Neural progenitor cell (in vitro differentiated cells): ENCODE data around the gene ZNF575. TPM values are rescaled to one million over a fixed set of nuclear protein-coding genes. Genes with fewer than 3 reads are reported as not detected.

ENCODE experiments used
- DNase-seq: peaks from one replicate; pipeline ENCODE4 v3.0.0-alpha.2; 2016; ENCODE audit warnings: low spot score
- H2AFZ ChIP-seq: fragments of 200-600 bp; sonication (generic); replicated peaks from 2 replicates; pipeline ENCODE4 v1.6.1; 2016; ENCODE audit warnings: antibody characterized with exemption
- H3F3A ChIP-seq: fragments of 200-600 bp; sonication (generic); 2 replicates; pipeline ENCODE4 v1.6.1; 2016; ENCODE audit warnings: antibody characterized with exemption, low read depth
- H3K27ac ChIP-seq: fragments of 200-600 bp; sonication (generic); 2 replicates; pipeline ENCODE4 v1.5.1; 2016; ENCODE audit warnings: mild to moderate bottlenecking
- H3K27me3 ChIP-seq: fragments of 200-600 bp; sonication (generic); 2 replicates; pipeline ENCODE4 v1.6.1; 2016; ENCODE audit warnings: mild to moderate bottlenecking, moderate library complexity
- H3K36me3 ChIP-seq: fragments of 200-600 bp; sonication (generic); 2 replicates; pipeline ENCODE4 v1.5.1; 2016
- H3K4me1 ChIP-seq: fragments of 200-600 bp; sonication (generic); 2 replicates; pipeline ENCODE4 v1.6.1; 2016; ENCODE audit warnings: mixed run types
- H3K4me2 ChIP-seq: fragments of 200-600 bp; sonication (generic); 2 replicates; pipeline ENCODE4 v1.6.1; 2016
- H3K4me3 ChIP-seq: fragments of 200-600 bp; sonication (generic); 2 replicates; pipeline ENCODE4 v1.5.1; 2016
- H3K79me2 ChIP-seq: fragments of 200-600 bp; sonication (generic); 2 replicates; pipeline ENCODE4 v1.6.1; 2016; ENCODE audit warnings: low read depth
- H3K9ac ChIP-seq: fragments of 200-600 bp; sonication (generic); 2 replicates; pipeline ENCODE4 v1.6.1; 2016
- H3K9me3 ChIP-seq: fragments of 200-600 bp; sonication (generic); 2 replicates; pipeline ENCODE4 v1.5.1; 2016; ENCODE audit warnings: low read depth
- H4K20me1 ChIP-seq: fragments of 200-600 bp; sonication (generic); 2 replicates; pipeline ENCODE4 v1.6.1; 2016; ENCODE audit warnings: low read depth
- H3K27ac Mint-ChIP-seq: 3 replicates; pipeline ENCODE4 v1.8.0; 2021; ENCODE audit warnings: mixed read lengths
- H3K27me3 Mint-ChIP-seq: 2 replicates; pipeline ENCODE4 v1.8.0; 2022; ENCODE audit warnings: low read depth, mild to moderate bottlenecking, inconsistent platforms, moderate library complexity, mixed read lengths; ENCODE audit not compliant: insufficient read depth
- H3K36me3 Mint-ChIP-seq: 3 replicates; pipeline ENCODE4 v1.8.0; 2021; ENCODE audit warnings: mixed read lengths
- H3K4me1 Mint-ChIP-seq: 3 replicates; pipeline ENCODE4 v1.8.0; 2021; ENCODE audit warnings: mixed read lengths
- H3K4me3 Mint-ChIP-seq: 3 replicates; pipeline ENCODE4 v1.8.0; 2021; ENCODE audit warnings: mild to moderate bottlenecking, moderate library complexity, mixed read lengths
- H3K9me3 Mint-ChIP-seq: 3 replicates; pipeline ENCODE4 v1.8.0; 2020; ENCODE audit warnings: mixed read lengths
- CTCF ChIP-seq: fragments of 200-600 bp; sonication (generic); IDR thresholded peaks from 2 replicates; pipeline ENCODE4 v1.5.1; 2017; ENCODE audit warnings: antibody characterized with exemption, mild to moderate bottlenecking
- EZH2 ChIP-seq: fragments of 200-600 bp; sonication (generic); IDR thresholded peaks from 2 replicates; pipeline ENCODE4 v1.6.1; 2017; ENCODE audit warnings: antibody characterized with exemption, mild to moderate bottlenecking, moderate library complexity
- EZH2phosphoT487 ChIP-seq: fragments of 200-600 bp; sonication (generic); IDR thresholded peaks from 2 replicates; pipeline ENCODE4 v1.6.1; 2017; ENCODE audit warnings: antibody characterized with exemption
- total RNA-seq: library from RNA; depleted of rRNA; stranded (reverse); fragments of >200 nt; gene quantifications from 2 replicates; pipeline ENCODE4 v1.2.3, GENCODE V29; 2015; ENCODE audit warnings: low replicate concordance

ZNF575 gene
- total RNA-seq, 1 donor from 2014 or later, result not detected

GRCh38 chr19:43584484-43584883 lies 51.5 kb downstream of the ZNF575 start:
- Histone ChIP-seq H3K4me3 (no peak overlapping the region), H3K27me3 (no peaks in the 10 kb centered on the region), H3K79me2 (peaks cover 7% of the 10 kb centered on the region), H3K9ac (no peak overlapping the region), H2AFZ (no peak overlapping the region), H3K4me2 (no peak overlapping the region), H3F3A (peaks cover 11% of the 10 kb centered on the region), H3K4me1 (peaks cover 6% of the 10 kb centered on the region), H4K20me1 (no peaks in the 10 kb centered on the region), H3K36me3 (no peaks in the 10 kb centered on the region), H3K27ac (no peak overlapping the region), H3K9me3 (no peaks in the 10 kb centered on the region)
- TF ChIP-seq CTCF (no peak), EZH2 (no peak), EZH2phosphoT487 (no peak)
- Mint-ChIP-seq H3K9me3 (no peaks in the 10 kb centered on the region), H3K4me3 (no peak overlapping the region), H3K27me3 (peaks cover 4% of the 10 kb centered on the region), H3K4me1 (peaks cover 16% of the 10 kb centered on the region), H3K36me3 (peaks cover 14% of the 10 kb centered on the region), H3K27ac (peak overlapping the region; percentile 84)
- DNase-seq, result no peak

Other genes with a start within 250 kb of the ZNF575 start
- gene CD177, start 179.5 kb upstream of the ZNF575 start, total RNA-seq, result 0.12 TPM in 1 of 2 replicates, not detected in the other
- not detected in 2 replicates for gene TEX101, start 118.3 kb upstream of the ZNF575 start, total RNA-seq
- gene LYPD3, start 67.6 kb upstream of the ZNF575 start, total RNA-seq, result 0.24 and 0.37 TPM in 2 replicates
- 3.4 and 21.9 TPM in 2 replicates for gene PHLDB3, start 28.4 kb upstream of the ZNF575 start, total RNA-seq
- 13.6 and 27.8 TPM in 2 replicates for gene ETHE1, start 6.0 kb upstream of the ZNF575 start, total RNA-seq
- 33.8 and 88.8 TPM in 2 replicates for gene XRCC1, start 42.3 kb downstream of the ZNF575 start, total RNA-seq
- 4.0 and 8.6 TPM in 2 replicates for gene PINLYP, start 42.6 kb downstream of the ZNF575 start, total RNA-seq
- gene IRGQ, start 62.9 kb downstream of the ZNF575 start, total RNA-seq, result 27.4 and 31.5 TPM in 2 replicates
- 6.8 and 9.0 TPM in 2 replicates for gene ZNF576, start 63.4 kb downstream of the ZNF575 start, total RNA-seq
- gene SRRM5, start 78.9 kb downstream of the ZNF575 start, total RNA-seq, result 0.25 TPM in 1 of 2 replicates, not detected in the other
- gene ZNF428, start 86.4 kb downstream of the ZNF575 start, total RNA-seq, result 18.5 and 57.7 TPM in 2 replicates
- gene CADM4, start 106.7 kb downstream of the ZNF575 start, total RNA-seq, result 7.7 and 28.6 TPM in 2 replicates
- 12.9 and 36.5 TPM in 2 replicates for gene PLAUR, start 137.0 kb downstream of the ZNF575 start, total RNA-seq
- not detected in 2 replicates for gene IRGC, start 182.9 kb downstream of the ZNF575 start, total RNA-seq
- 33.1 and 33.4 TPM in 2 replicates for gene SMG9, start 221.8 kb downstream of the ZNF575 start, total RNA-seq
- gene KCNN4, start 247.8 kb downstream of the ZNF575 start, total RNA-seq, result 0.40 TPM in 1 of 2 replicates, not detected in the other